NCI-H82 treated with DMSO at 0.1 percent for 48 hours (cell line): ENCODE data around the gene P2RX2.
"Not testable (repeated sequence)": the region's sequence is repeated elsewhere in the genome, so short reads cannot be mapped to it uniquely, and the experiment has no call there.

Source experiments
- DNase-seq: peaks from one replicate; lab custom pipeline; 2025; ENCODE audit not compliant: unreplicated experiment; lab: John Stamatoyannopoulos, UW

P2RX2 gene

DNA sequence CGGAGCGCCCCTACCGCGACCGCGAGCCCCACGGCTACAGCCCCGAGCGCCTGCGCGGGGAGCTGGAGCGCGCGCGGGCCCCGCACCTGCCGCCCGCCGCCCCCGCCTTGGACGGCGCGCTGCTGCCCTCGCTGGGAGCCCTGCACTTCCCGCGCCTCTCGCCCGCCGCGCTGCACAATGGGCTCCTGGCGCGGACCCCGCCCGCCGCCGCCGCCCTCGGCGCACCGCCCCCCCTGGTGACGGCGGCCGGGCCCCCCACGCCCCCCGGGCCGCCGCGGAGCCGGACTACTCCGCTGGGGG lies 35.2 kb upstream of the P2RX2 start:
- no peak for DNase-seq

DNA sequence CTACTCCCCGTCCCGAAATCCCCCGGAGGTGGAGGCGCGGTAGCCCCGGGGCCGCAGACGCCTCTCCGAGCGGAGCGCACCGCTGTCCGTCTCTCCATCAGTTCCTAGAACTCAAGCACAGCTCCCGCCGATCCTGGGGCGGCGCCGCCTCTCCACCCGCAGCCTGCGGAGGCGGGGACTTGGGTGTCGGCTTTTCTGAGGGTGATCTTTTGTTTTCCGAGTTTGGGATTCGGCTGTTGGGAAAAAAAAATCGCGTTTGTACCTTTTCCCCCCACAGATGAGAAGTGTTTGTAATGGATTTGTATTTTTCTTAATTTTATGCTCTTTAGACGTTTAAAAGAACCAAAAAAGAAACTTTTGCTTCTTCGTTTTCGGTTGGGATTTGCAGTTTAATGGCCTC lies 34.8 kb upstream of the P2RX2 start:
- no peak for DNase-seq

GRCh38 chr12:132584429-132584828 lies 34.1 kb upstream of the P2RX2 start:
- DNase-seq, result no peak

- DNase-seq, result no peak
Measured at GRCh38 chr12:132585177-132585576, 33.4 kb upstream of the P2RX2 start.

DNA sequence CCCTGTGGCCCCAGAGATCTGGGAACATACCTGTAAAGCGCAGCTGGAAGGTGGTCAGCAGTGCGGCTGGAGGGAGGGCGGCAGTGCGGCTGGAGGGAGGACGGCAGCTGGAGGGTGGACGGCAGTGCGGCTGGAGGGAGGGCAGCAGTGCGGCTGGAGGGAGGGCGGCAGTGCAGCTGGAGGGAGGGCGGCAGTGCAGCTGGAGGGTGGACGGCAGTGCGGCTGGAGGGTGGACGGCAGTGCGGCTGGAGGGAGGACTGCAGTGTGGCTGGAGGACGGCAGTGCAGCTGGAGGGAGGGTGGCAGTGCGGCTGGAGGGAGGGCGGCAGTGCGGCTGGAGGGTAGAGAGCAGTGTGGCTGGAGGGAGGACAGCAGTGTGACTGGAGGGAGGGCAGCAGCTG lies 31.6 kb upstream of the P2RX2 start:
- DNase-seq, result no peak

DNA sequence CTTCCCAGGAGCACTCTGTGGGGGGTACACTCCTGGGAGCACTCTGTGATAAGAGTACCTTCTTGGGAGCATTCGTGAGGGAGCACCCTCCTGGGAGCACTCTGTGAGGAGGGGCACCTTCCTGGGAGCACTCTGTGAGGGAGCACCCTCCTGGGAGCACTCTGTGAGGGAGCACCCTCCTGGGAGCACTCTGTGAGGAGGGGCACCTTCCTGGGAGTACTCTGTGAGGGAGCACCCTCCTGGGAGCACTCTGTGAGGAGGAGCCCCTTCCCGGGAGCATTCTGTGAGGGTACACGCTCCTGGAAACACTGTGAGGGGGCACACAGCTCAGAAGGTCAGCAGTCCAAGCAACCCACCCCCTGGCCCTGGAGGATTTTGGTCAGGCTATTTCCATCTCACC lies 30.8 kb upstream of the P2RX2 start:
- DNase-seq, result no peak

DNA sequence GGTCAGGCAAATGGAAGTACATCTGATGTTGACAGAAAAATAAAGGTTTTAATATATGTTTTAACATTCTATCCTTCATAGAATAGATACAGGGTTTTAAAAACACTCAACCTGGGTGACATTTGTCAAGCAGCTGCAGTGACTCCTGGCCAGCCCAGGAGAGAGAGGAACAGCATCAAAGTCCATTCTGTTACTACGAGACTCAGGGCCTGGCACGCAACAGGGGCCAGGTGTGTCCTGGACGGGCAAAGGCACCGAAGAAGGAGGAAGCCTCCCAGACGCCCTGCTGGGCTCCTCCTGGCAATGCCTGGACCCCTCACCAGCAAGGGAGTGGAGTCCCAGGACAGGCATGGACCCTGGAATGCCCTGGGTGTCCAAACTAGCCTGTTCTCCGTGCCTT lies 30.3 kb upstream of the P2RX2 start:
- no peak for DNase-seq

DNA sequence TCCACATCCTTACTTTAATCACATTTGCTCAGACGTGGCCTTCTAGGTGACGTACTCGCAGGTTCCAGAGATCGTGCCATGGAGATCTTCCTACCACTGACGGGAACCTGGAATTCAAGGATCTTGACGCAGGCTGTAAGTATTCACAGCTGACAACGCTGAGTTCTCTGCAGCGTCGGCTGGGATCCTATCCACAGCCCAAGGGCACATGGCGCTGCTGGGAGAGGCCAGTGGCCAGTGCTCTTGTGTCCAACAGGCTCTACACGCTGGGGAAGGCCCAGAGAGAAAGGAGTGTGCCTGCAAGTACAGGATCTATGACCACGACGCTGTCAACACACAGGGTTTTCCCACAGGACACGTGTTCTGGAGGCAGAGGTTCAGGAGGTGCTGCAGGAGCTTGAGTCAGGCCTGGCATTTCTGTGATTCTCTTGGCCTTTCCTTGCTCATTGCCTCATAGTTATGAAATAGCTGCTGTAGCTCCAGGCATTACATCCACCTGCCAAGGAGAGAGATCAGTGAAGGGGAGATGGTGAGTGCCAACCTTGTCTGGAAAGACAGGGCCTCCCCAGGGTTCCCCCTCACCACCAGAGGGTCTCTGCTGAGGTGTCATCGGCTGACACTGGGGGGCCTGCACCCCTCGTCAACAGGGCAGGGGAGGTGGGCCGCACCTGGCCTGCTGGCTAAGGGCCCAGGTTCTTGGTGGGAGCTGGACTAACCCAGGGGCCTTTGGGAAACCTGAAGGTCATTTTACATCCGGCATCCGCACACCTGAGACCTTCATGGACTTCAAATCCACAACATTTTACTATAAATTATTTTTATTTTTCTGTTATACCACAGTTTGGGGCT lies 29.5 kb upstream of the P2RX2 start:
- no peak for DNase-seq

- no peak for DNase-seq
Measured at GRCh38 chr12:132591107-132591935, 27.3 kb upstream of the P2RX2 start.

DNA sequence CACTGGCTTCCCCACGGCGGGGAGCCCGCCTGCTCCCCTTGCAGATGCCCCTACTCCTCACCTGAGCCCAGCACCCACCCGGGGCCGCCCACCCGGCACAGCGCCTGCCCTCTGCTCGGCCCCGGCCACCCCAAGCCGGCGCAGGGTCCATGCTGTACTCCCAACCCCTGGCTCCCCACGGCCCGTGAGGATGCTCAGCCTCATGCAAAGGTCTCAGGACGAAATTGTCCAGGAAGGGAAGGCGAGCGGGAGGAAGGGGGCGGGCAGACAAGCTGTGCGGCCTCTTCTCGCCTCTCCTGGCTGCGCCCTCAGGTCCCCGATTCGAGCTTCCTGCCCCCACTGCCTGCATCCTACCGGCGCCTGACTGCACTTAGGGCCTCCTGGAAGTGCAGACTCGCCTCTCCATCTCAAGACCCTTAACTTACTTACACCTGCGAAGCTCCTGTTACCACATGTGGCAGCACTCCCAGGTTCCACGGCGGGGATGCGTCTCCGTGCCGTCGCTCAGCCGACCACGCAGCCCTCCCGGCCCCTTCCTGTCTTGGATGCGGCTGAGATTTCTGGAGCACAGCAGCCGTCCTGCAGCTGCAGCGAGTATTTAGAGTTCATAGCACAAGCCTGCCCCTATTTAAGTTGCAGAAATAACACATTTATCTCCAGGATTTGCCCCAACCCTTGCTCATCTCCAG lies 26.1 kb upstream of the P2RX2 start:
- no peak for DNase-seq

GRCh38 chr12:132593071-132593470 lies 25.5 kb upstream of the P2RX2 start:
- DNase-seq, result no peak

- DNase-seq, result no peak
Measured at GRCh38 chr12:132593521-132593920, 25.1 kb upstream of the P2RX2 start.

GRCh38 chr12:132593938-132594358 lies 24.6 kb upstream of the P2RX2 start:
- DNase-seq, result peak; percentile 98

DNA sequence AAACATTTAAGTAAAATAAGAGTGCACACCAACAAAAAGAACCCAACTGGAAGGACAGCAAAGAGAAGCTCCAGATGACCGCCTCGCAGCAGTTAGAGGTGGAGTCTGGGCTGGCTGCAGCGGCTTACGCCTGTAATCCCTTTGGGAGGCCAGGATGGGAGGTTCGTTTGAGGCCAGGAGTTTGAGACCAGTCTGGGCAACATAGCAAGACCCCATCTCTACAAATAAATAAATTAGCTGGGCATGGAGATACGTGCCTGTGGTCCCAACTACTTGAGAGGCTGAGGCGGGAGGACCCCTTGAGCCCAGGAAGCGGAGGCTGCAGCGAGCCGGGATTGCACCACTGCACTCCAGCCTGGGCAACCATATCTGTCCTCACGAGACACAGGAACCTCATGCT lies 23.4 kb upstream of the P2RX2 start:
- no peak for DNase-seq

- DNase-seq, result no peak
Measured at GRCh38 chr12:132596016-132596415, 22.6 kb upstream of the P2RX2 start.

DNA sequence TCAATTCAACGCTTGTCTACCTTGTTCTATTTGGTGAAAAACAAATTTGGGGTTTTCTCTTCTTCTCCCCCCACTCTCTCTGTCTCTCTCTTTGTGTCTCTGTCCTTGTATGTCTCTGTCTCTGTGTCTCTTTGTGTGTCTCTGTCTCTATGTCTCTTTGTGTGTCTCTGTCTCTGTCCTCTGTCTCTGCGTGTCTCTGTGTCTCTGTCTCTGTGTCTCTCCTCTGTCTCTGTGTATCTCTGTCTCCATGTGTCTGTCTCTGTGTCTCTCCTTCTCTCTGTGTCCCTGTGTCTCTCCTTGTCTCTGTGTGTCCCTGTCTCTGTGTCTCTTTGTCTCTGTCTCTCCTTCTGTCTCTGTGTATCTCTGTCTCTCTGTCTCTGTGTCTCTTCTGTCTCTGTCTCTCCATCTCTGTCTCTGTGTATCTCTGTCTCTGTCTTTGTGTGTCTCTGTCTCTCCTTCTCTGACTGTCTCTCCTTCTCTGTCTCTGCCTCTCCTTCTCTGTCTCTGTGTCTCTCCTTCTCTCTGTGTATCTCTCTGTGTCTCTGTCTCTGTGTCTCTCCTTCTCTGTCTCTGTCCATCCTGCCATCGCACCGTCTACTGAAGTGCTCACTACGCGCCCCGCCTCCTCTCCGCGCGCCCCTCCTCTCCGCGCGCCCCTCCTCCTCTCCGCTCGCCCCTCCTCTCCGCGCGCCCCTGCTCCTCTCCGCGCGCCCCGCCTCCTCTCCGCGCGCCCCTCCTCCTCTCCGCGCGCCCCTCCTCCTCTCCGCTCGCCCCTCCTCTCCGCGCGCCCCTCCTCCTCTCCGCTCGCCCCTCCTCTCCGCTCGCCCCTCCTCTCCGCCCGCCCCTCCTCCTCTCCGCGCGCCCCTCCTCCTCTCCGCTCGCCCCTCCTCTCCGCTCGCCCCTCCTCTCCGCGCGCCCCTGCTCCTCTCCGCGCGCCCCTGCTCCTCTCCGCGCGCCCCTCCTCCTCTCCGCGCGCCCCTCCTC lies 21.0 kb upstream of the P2RX2 start:
- no peak for DNase-seq

- DNase-seq, result not testable (repeated sequence)
Measured at GRCh38 chr12:132599502-132599901, 19.1 kb upstream of the P2RX2 start.

- peak; percentile 49 for DNase-seq
Measured at GRCh38 chr12:132600048-132601032, 18.2 kb upstream of the P2RX2 start.

GRCh38 chr12:132601171-132601883 lies 17.2 kb upstream of the P2RX2 start:
- DNase-seq, result no peak
